Dermis microvascular lymphatic vessel endothelial cell (primary cell): ENCODE measurements around the gene TMEM8B. TPM values are rescaled to one million over a fixed set of nuclear protein-coding genes. Genes with fewer than 3 reads are reported as not detected.
"Not testable (repeated sequence)": the region's sequence is repeated elsewhere in the genome, so short reads cannot be mapped to it uniquely, and the experiment has no call there.

Source experiments
- DNase-seq, 2 donors: peaks; one replicate each; pipeline versions ENCODE4 v3.0.0 to v3.0.0-alpha.2; 2010; ENCODE audit warnings: low read depth in 2 of 2
- total RNA-seq: library from RNA; depleted of rRNA; stranded (reverse); fragments of >200 nt; gene quantifications from 2 replicates; pipeline ENCODE4 v1.2.1, GENCODE V29; 2014

TMEM8B gene
- total RNA-seq, 1 donor from 2014 or later: 0.13 TPM

- DNase-seq: no peak
Measured at GRCh38 chr9:35863583-35863982, 34.6 kb downstream of the TMEM8B start.

- no peak for DNase-seq
Measured at GRCh38 chr9:35864695-35865255, 35.7 kb downstream of the TMEM8B start.

- no peak for DNase-seq
Measured at GRCh38 chr9:35867538-35867937, 38.5 kb downstream of the TMEM8B start.

GRCh38 chr9:35868933-35869332, 39.9 kb downstream of the TMEM8B start:
- DNase-seq: no peak

GRCh38 chr9:35869621-35870216, 40.7 kb downstream of the TMEM8B start:
- DNase-seq: no peak

- DNase-seq: no peak
Measured at GRCh38 chr9:35870351-35870923, 41.4 kb downstream of the TMEM8B start, which contains the start of gene OR13J1. Gene OR13J1, minus strand, starts transcription at chr9:35870401. Its CDS starts 0 bp downstream, at chr9:35870401.

- DNase-seq: no peak
Measured at GRCh38 chr9:35871545-35871944, 42.5 kb downstream of the TMEM8B start.

- no peak for DNase-seq
Measured at GRCh38 chr9:35872505-35872904, 43.5 kb downstream of the TMEM8B start.

GRCh38 chr9:35882263-35882848, 53.3 kb downstream of the TMEM8B start:
- DNase-seq: peak; percentile 60 to 75

- no peak for DNase-seq
Measured at GRCh38 chr9:35882996-35883395, 54.0 kb downstream of the TMEM8B start.

- DNase-seq: not testable (repeated sequence)
Measured at GRCh38 chr9:35884908-35885307, 55.9 kb downstream of the TMEM8B start.

GRCh38 chr9:35891646-35892045, 62.6 kb downstream of the TMEM8B start:
- DNase-seq: no peak

GRCh38 chr9:35892051-35892450, 63.0 kb downstream of the TMEM8B start:
- DNase-seq: no peak

GRCh38 chr9:35896570-35896969, 67.5 kb downstream of the TMEM8B start:
- DNase-seq: no peak

- not testable (repeated sequence) for DNase-seq
Measured at GRCh38 chr9:35897376-35898099, 68.5 kb downstream of the TMEM8B start.

GRCh38 chr9:35898337-35898736, 69.3 kb downstream of the TMEM8B start:
- DNase-seq: no peak

- DNase-seq: no peak
Measured at GRCh38 chr9:35899021-35899420, 70.0 kb downstream of the TMEM8B start.

- peak; percentile 65 to 76 for DNase-seq
Measured at GRCh38 chr9:35903049-35903448, 74.0 kb downstream of the TMEM8B start.

GRCh38 chr9:35904338-35904737, 75.3 kb downstream of the TMEM8B start:
- DNase-seq: no peak

- DNase-seq: no peak
Measured at GRCh38 chr9:35905051-35905781, 76.2 kb downstream of the TMEM8B start.

GRCh38 chr9:35905912-35906679, 77.1 kb downstream of the TMEM8B start, which contains the start of gene HRCT1:
Gene HRCT1, plus strand, starts transcription at chr9:35906202. Its CDS starts 86 bp downstream, at chr9:35906288.
- DNase-seq: peak; percentile 55 to 89
